ENCODE results near the gene ATG10.

Gene ATG10

DNA sequence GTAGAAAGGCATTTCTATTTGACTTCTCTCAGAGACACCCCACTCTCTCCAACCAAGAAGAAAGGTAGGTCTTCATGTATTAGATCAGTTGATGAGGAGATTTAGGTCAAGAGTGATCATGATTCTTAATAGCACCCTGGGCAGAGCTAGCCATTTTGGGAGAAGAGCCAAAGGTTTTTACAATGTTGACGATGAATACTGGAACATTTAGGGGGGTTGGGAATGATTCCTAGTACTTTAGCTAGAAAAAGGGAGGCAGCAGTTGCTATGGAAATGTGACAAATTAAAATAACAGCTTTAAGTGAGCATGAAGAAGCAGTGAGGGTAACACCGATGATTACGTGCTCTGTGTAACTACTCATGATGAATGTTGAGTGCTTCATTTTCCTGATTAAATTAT, 315.8 kb downstream of the ATG10 start:
- DNase-seq = no peak

DNA sequence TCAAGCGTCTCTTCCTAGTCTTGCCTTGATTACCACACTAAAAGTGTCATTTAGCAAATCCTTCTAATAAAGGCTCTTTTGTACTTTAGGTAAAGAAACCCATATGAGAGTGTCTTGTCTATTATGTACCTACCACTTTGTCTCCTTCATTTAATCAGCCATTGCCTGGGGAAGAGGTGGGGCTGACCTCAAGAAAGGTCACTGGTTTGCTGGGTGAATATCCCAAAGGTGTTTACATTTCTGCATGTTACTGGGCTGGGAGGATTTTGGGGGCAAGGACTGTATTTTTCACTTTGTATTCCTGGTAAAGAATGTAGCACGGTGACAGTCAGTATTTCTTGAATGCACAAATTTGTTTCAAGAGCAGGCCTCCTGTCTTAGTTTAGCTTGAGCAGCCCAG, 318.2 kb downstream of the ATG10 start:
- no peak for DNase-seq

DNA sequence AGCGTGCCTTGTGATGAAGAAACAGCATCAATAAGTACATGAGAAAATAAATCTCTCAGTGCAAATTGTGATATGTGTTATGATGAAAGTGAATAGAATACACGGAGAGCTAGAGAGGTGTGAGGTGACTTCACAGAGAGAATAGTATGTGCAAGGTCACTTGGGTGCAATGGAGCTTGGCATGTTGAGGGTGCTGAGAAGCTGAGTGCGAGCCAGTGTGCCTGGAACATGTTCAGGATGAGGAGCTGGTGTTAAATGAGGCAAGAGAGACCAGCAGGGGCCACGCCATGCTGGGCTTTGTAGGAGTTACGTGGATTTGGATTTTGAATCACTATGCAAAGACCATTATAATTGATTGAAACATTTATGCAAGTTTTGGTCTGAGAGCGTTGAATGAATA, 319.1 kb downstream of the ATG10 start:
- no peak for DNase-seq

DNA sequence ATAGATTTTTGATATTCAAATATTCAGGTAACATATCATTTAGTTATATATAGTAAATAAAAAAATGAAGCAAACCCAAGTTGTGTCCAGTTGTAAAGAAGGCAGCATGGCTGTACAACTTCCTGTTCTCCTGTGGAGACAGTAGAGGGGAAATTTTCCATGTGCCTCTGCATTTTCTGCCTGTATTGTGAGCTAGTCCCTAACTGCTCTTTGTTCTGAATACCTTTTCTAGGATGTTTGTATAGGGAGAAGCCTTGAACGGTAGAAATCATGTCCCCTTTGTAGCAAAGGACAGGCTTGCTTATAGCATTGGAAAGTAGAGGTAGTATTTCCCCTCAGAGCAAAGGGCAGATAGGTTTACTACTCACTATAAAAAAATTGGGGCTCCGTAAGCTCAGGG, 319.6 kb downstream of the ATG10 start:
- DNase-seq = no peak

DNA sequence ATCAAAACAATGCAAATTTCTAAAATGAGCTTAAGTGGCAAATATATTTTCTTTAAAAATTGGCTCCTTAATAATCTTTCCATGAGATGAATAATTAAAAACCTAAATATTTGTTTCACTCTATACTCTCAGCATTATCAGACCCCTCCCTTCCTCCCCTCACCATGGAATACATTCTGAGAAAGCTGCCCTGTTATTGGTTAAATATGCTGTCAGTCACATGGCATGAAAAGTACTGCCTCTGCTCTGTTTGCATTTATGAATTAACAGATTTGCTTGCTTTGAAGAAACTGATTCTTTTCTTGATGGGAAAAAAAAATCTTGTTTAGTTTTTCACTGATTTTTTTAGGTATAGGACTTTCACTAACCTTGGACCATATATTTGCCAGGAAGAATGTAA, 323.3 kb downstream of the ATG10 start:
- DNase-seq = no peak

DNA sequence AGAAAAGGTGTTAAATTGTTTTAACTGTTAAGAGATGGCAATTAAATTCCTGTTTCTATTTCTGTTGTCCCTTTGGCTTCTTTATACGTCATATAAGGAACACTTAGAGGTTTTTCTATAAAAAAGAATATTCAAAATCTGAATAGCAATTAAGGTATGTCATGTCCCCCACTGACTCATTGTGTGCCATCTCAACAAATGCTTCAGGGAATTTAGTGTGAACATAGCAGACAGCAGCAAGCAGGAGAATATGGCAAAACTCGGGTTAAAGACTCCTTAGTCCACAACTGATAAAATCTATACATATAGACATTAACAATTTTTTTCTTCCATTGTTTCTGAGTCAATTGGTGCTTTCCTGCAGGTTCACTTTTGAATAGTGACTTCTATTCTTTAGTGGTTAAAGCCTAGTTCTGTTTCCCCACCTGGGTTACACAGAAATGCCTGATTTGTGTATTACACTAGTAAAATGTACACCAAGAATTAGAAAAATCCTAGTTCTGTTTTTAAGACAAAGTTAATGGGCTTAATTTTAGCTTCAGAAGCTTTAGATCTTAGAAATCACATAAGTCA, 324.2 kb downstream of the ATG10 start:
- DNase-seq = no peak

DNA sequence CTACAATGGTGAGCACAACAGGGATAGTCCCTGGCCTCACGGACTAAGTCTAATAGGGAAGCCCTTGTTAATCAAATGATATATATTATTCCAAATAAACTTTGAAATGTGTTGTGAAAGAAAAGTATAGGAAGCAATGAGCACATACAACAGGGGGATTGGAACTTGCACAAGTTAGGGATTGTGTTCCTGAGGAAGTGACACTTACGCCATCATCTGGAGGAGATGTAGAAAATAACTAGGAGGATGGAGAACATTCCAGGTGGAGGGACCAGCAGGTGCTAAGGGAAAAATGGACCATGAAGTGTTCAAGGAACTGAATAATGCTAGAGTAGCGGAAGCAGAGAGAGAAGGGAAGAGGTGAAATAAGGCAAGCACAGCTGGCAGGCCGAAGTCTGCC, 325.1 kb downstream of the ATG10 start:
- DNase-seq = no peak

DNA sequence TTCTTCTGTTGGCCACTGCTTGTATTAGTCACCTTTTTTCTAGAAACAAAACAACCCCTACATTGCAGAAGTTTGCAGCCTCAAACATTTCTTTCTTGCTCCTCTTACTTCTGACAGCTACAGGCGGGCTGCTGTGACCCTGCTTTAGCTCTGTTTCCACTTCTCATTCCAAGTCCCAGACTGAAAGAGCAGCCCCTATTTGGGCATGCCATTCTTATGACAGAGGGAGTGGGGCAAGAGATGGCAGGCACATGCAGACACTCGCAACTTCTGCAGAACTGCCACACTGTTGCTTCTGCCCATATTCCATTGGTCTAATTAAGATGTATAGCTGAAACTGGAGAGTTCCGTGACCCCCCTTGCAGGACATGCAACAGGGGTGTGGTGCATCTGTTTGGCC, 325.9 kb downstream of the ATG10 start:
- DNase-seq = no peak

DNA sequence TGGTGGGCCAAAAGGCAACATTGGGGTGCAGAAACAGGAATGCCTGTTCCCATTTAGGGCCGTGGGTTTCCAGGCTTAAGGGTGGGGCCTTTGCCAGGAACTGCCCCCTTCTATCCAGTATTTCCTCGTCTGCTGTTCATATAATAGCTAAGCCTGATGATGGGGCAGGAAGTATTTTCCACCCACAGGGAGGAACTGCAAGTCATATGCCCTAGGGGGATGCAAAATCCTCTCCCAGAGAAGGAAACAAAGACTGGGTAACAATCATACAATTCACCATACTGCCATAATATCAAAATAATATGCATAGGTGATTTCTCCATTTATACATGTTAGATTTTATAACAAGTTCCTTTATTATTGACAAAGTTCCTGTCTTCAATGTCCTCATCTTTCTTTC, 326.8 kb downstream of the ATG10 start:
- no peak for DNase-seq

DNA sequence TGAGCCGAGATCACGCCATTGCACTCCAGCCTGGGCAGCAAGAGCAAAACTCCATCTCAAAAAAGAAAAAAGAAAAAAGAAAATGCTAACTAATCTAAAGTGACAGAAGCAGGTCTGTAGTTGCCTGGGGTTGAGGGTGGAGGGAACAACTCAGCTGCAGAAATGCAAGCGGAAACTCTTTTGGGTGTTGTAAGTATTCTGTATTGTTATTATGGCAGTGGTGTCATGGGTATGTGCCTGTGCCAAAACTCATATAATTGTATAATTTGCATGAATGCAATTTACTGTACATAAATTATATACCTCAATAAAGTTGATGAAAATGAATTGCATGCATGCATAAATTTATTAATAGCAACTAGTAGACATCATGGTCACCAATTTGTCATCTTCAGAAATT, 329.4 kb downstream of the ATG10 start:
- DNase-seq = no peak
